ENCODE data around the gene MCOLN3. TPM values are rescaled to one million over a fixed set of nuclear protein-coding genes. Genes with fewer than 3 reads are reported as not detected.

Gene MCOLN3
- total RNA-seq, 1 experiment from 2014 or later, result 0.82 TPM

- Histone ChIP-seq H3K4me1 (ENCODE audit: insufficient read depth, low read length, poor library complexity, severe bottlenecking) (no peaks in the 10 kb centered on the region), H3K27ac (ENCODE audit: low read depth, low read length, poor library complexity, severe bottlenecking) (no peak overlapping the region), H3K9me3 (ENCODE audit: low read depth, low read length, poor library complexity, severe bottlenecking) (no peaks in the 10 kb centered on the region), H3K36me3 (ENCODE audit: insufficient read depth, low read length, poor library complexity, severe bottlenecking) (no peaks in the 10 kb centered on the region), H3K4me3 (ENCODE audit: low read depth, low read length, poor library complexity, severe bottlenecking) (no peak overlapping the region), H3K27me3 (replicated peaks; ENCODE audit: insufficient read depth, low read depth, low read length, poor library complexity) (no peaks in the 10 kb centered on the region)
- TF ChIP-seq, protein P1, sequence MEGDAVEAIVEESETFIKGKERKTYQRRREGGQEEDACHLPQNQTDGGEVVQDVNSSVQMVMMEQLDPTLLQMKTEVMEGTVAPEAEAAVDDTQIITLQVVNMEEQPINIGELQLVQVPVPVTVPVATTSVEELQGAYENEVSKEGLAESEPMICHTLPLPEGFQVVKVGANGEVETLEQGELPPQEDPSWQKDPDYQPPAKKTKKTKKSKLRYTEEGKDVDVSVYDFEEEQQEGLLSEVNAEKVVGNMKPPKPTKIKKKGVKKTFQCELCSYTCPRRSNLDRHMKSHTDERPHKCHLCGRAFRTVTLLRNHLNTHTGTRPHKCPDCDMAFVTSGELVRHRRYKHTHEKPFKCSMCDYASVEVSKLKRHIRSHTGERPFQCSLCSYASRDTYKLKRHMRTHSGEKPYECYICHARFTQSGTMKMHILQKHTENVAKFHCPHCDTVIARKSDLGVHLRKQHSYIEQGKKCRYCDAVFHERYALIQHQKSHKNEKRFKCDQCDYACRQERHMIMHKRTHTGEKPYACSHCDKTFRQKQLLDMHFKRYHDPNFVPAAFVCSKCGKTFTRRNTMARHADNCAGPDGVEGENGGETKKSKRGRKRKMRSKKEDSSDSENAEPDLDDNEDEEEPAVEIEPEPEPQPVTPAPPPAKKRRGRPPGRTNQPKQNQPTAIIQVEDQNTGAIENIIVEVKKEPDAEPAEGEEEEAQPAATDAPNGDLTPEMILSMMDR (conservative IDR thresholded peaks at IDR 0.05; ENCODE audit: low read depth, low read length), result no peak
- TF ChIP-seq EZH2 (IDR thresholded peaks at IDR 0.05; ENCODE audit: borderline replicate concordance, low read depth, low read length, poor library complexity, severe bottlenecking), result no peak
- DNase-seq (ENCODE audit: low spot score), result no peak
- CTCF ChIA-PET, result interaction anchor here (2.2 kb wide), 1 partner anchor 83 kb away, joined by 32 read pairs; no protein-coding TSS in a partner anchor
- intact Hi-C loops (cut with micrococcal nuclease; ENCODE audit: unreplicated experiment), result no loop called here
- BruUV-seq (replicated peaks), result no TSS peak
- POLR2A ChIA-PET (ENCODE audit: low non-redundant PET), result no interaction called here
These were observed 20.1 kb downstream of the MCOLN3 start for GRCh38 chr1:85028151-85028550.

- ChIA-PET CTCF (interaction anchor here (0.6 to 2.2 kb wide), 2 partner anchors 83 to 232 kb away, joined by 3 to 32 read pairs; partner anchors contain the start of gene C1orf52), POLR2A (ENCODE audit: low non-redundant PET) (interaction anchor here (0.7 kb wide), 1 partner anchor 168 kb away, joined by 8 read pairs; no protein-coding TSS in a partner anchor)
- peak; percentile 32 for DNase-seq (ENCODE audit: low spot score)
- no peak for TF ChIP-seq EZH2 (IDR thresholded peaks at IDR 0.05; ENCODE audit: borderline replicate concordance, low read depth, low read length, poor library complexity, severe bottlenecking)
- TF ChIP-seq, protein P1 (conservative IDR thresholded peaks at IDR 0.05; ENCODE audit: low read depth, low read length), result peak; percentile 35
- no peak overlapping the region for H3K4me3 ChIP-seq (ENCODE audit: low read depth, low read length, poor library complexity, severe bottlenecking)
- no peak overlapping the region for H3K27ac ChIP-seq (ENCODE audit: low read depth, low read length, poor library complexity, severe bottlenecking)
- H3K4me1 ChIP-seq (ENCODE audit: insufficient read depth, low read length, poor library complexity, severe bottlenecking), result no peaks in the 10 kb centered on the region
- no peaks in the 10 kb centered on the region for H3K36me3 ChIP-seq (ENCODE audit: insufficient read depth, low read length, poor library complexity, severe bottlenecking)
- no peaks in the 10 kb centered on the region for H3K27me3 ChIP-seq (replicated peaks; ENCODE audit: insufficient read depth, low read depth, low read length, poor library complexity)
- intact Hi-C loops (cut with micrococcal nuclease; ENCODE audit: unreplicated experiment), result loop anchor here (1.0 kb wide), 1 partner anchor 82 kb away; no protein-coding TSS in a partner anchor
- H3K9me3 ChIP-seq (ENCODE audit: low read depth, low read length, poor library complexity, severe bottlenecking), result no peaks in the 10 kb centered on the region
- no TSS peak for BruUV-seq (replicated peaks)
These were observed 20.9 kb downstream of the MCOLN3 start for GRCh38 chr1:85027242-85027983.

DNA sequence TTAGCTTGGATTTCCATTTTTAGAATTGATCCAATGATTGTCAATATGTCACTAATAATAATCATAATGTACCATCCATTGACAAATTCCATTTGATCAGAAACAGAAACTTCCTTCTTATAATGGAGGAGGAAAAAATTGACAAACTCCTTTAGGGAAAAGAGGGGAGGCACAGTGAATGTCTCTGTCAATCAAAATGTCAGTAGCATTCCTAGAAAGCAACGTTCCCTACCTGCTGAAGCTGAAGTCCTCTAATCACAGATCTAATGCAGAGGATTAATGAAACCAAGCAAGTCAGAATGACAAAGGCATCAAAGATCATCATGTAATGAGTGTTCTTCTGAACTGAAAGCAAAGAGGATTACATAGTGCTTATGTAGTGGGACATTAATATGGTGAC lies 22.4 kb downstream of the MCOLN3 start:
- TF ChIP-seq, protein P1 (conservative IDR thresholded peaks at IDR 0.05; ENCODE audit: low read depth, low read length), result no peak
- TF ChIP-seq EZH2 (IDR thresholded peaks at IDR 0.05; ENCODE audit: borderline replicate concordance, low read depth, low read length, poor library complexity, severe bottlenecking), result no peak
- Histone ChIP-seq H3K4me1 (ENCODE audit: insufficient read depth, low read length, poor library complexity, severe bottlenecking) (no peaks in the 10 kb centered on the region), H3K4me3 (ENCODE audit: low read depth, low read length, poor library complexity, severe bottlenecking) (no peak overlapping the region), H3K27me3 (replicated peaks; ENCODE audit: insufficient read depth, low read depth, low read length, poor library complexity) (no peaks in the 10 kb centered on the region), H3K27ac (ENCODE audit: low read depth, low read length, poor library complexity, severe bottlenecking) (no peak overlapping the region), H3K36me3 (ENCODE audit: insufficient read depth, low read length, poor library complexity, severe bottlenecking) (no peaks in the 10 kb centered on the region), H3K9me3 (ENCODE audit: low read depth, low read length, poor library complexity, severe bottlenecking) (no peaks in the 10 kb centered on the region)
- ChIA-PET POLR2A (ENCODE audit: low non-redundant PET) (no interaction called here), CTCF (no interaction called here)
- intact Hi-C loops (cut with micrococcal nuclease; ENCODE audit: unreplicated experiment), result no loop called here
- DNase-seq (ENCODE audit: low spot score), result no peak
- no TSS peak for BruUV-seq (replicated peaks)
